ENCODE measurements around the gene PEX14. TPM values are rescaled to one million over a fixed set of nuclear protein-coding genes. Genes with fewer than 3 reads are reported as not detected.

The PEX14 gene
- total RNA-seq, 4 donors from 2014 or later, result 14.6 to 19.0 (median 17.6) TPM

DNA sequence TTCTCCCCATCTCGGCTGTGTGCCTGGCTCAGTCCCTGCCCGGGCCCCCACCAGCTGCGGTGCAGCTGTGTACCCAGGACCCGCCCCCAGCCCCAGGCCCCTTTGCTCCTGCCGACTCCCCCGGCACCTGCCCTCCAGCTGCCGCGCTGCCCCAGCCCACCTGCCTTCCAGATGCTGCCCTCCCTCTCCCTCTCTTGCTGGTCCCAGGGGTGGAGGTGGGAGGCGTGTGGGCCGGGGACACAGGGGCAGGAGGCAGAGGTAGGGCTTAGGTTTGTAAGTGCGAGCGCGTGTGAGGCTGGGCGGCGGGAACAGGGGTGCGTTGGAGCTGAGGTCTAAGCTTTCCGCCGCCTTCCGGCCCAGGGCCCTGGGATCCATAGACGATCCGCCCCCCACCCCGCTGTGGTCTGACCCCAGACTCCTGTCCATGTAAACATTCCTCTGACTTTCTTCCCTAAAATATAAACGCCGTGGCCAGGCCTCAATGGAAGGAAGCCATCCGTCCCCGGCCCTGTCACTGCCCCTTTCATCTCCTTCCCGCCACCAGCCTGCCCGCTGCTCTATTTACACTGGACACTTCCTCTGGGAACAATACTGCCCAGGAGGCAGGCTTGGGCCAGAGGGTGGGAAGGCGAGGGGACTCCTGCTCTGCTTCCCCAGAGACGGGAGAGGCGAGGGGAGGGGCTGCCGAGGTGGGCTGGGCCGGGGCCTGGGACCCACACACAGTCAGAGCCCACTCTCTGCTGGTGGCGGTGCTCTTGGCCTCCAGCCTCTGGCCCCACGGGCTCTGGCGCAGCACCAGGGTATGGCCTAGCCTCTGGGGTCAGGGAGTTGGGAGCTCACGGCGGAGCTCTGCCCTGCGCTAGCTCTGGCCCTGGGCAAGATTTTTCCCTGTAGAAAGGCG is 193.4 kb downstream of the PEX14 start:
- Histone ChIP-seq H3K27me3 (no peaks in the 10 kb centered on the region), H3K27ac (peak overlapping the region; percentile 20), H3K4me3 (no peak overlapping the region), H3K4me1 (peaks cover 40% of the 10 kb centered on the region), H3K36me3 (peaks cover 16% of the 10 kb centered on the region), H3K9me3 (no peaks in the 10 kb centered on the region)
- no peak for TF ChIP-seq POLR2AphosphoS5 (IDR thresholded peaks at IDR 0.05)
- no peak for TF ChIP-seq POLR2A (IDR thresholded peaks at IDR 0.05)
- TF ChIP-seq EP300 (IDR thresholded peaks at IDR 0.05), result no peak
- TF ChIP-seq, protein P1, sequence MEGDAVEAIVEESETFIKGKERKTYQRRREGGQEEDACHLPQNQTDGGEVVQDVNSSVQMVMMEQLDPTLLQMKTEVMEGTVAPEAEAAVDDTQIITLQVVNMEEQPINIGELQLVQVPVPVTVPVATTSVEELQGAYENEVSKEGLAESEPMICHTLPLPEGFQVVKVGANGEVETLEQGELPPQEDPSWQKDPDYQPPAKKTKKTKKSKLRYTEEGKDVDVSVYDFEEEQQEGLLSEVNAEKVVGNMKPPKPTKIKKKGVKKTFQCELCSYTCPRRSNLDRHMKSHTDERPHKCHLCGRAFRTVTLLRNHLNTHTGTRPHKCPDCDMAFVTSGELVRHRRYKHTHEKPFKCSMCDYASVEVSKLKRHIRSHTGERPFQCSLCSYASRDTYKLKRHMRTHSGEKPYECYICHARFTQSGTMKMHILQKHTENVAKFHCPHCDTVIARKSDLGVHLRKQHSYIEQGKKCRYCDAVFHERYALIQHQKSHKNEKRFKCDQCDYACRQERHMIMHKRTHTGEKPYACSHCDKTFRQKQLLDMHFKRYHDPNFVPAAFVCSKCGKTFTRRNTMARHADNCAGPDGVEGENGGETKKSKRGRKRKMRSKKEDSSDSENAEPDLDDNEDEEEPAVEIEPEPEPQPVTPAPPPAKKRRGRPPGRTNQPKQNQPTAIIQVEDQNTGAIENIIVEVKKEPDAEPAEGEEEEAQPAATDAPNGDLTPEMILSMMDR (IDR thresholded peaks at IDR 0.05), result no peak
- DNase-seq (ENCODE audit: low spot score in 2 of 2), result no peak
- WGBS, result 63% methylated on average over 28 of the region's 40 CpGs

DNA sequence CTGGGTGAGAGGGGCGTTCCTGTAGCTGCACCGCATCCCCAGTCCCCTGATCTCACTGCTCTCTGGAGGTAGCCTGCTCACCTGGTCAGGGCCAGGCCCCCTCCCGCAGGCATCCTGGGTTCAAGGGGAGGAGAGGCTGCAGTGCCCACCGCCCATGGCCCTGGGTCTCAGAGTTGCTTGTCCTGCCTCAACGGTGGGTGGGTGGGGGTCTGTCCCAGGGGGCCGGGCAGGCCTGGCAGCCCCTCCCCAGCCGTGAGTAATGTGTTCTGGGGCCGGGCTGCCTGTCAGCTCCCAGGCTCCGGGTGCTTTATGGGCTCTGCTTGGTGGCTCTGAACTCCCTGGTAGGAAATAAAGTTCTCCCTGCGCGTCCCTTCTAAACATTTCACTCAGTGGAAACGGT is 194.8 kb downstream of the PEX14 start:
- H3K27me3 ChIP-seq, result no peaks in the 10 kb centered on the region
- H3K4me1 ChIP-seq, result peaks cover 40% of the 10 kb centered on the region
- H3K9me3 ChIP-seq, result no peaks in the 10 kb centered on the region
- H3K36me3 ChIP-seq, result peaks cover 9% of the 10 kb centered on the region
- no peak overlapping the region for H3K27ac ChIP-seq
- TF ChIP-seq POLR2AphosphoS5 (IDR thresholded peaks at IDR 0.05) (no peak), POLR2A (IDR thresholded peaks at IDR 0.05) (no peak), EP300 (IDR thresholded peaks at IDR 0.05) (no peak)
- TF ChIP-seq, protein P1 (IDR thresholded peaks at IDR 0.05), result no peak
- H3K4me3 ChIP-seq, result no peak overlapping the region
- 95% methylated on average over 3 of the region's 12 CpGs for WGBS
- DNase-seq (ENCODE audit: low spot score in 2 of 2), result no peak

DNA sequence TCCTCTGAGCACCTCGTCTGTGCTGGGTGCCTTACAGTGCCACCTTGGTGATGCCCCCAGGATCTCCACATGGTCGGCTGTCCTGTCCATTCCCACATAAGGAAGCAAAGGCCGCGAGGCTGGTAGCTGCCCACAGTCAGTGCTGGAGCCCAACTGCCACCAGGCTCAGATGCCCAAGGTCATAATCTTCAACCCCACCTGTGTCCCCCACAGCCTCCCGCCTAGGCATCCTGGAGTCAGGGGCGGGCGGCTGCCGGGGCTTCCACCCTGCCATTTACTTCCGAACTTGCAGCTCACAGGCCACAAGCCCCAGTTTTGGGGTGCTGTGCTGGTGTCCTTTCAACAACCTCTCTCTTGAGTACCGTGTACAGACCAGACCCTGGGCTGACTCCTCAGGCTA is 195.4 kb downstream of the PEX14 start:
- TF ChIP-seq EP300 (IDR thresholded peaks at IDR 0.05) (no peak), POLR2A (IDR thresholded peaks at IDR 0.05) (no peak), POLR2AphosphoS5 (IDR thresholded peaks at IDR 0.05) (no peak)
- TF ChIP-seq, protein P1 (IDR thresholded peaks at IDR 0.05), result no peak
- H3K36me3 ChIP-seq, result peaks cover 3% of the 10 kb centered on the region
- H3K27ac ChIP-seq, result no peak overlapping the region
- peaks cover 38% of the 10 kb centered on the region for H3K4me1 ChIP-seq
- H3K27me3 ChIP-seq, result no peaks in the 10 kb centered on the region
- no peak overlapping the region for H3K4me3 ChIP-seq
- no peak for DNase-seq (ENCODE audit: low spot score in 2 of 2)
- 83% methylated on average over 10 of the region's 10 CpGs for WGBS
- H3K9me3 ChIP-seq, result no peaks in the 10 kb centered on the region

DNA sequence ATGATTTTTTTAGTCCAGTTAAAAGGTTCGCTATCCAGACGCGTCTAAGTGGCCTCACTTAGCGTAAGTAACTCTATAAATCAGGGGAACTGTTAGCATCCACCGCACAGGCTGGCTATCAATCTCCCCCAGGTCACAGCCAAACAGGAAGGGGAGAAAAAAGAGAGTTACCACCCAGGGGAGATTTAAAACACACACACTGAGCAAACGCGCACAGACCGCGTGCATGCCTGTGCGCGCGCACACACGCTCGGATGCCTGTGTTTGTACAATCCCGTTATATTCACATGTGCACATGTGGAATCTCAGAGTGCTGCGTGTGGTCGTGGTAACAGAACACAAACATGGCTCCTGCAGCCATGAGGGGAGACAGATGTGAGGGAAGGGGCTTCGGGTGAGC is 196.3 kb downstream of the PEX14 start:
- WGBS, result 50% methylated on average over 17 of the region's 18 CpGs
- Histone ChIP-seq H3K4me3 (no peak overlapping the region), H3K27me3 (no peaks in the 10 kb centered on the region), H3K9me3 (no peaks in the 10 kb centered on the region), H3K36me3 (no peaks in the 10 kb centered on the region), H3K27ac (no peak overlapping the region), H3K4me1 (peaks cover 32% of the 10 kb centered on the region)
- TF ChIP-seq, protein P1 (IDR thresholded peaks at IDR 0.05), result no peak
- TF ChIP-seq POLR2A (IDR thresholded peaks at IDR 0.05) (no peak), EP300 (IDR thresholded peaks at IDR 0.05) (no peak), POLR2AphosphoS5 (IDR thresholded peaks at IDR 0.05) (no peak)
- no peak for DNase-seq (ENCODE audit: low spot score in 2 of 2)

DNA sequence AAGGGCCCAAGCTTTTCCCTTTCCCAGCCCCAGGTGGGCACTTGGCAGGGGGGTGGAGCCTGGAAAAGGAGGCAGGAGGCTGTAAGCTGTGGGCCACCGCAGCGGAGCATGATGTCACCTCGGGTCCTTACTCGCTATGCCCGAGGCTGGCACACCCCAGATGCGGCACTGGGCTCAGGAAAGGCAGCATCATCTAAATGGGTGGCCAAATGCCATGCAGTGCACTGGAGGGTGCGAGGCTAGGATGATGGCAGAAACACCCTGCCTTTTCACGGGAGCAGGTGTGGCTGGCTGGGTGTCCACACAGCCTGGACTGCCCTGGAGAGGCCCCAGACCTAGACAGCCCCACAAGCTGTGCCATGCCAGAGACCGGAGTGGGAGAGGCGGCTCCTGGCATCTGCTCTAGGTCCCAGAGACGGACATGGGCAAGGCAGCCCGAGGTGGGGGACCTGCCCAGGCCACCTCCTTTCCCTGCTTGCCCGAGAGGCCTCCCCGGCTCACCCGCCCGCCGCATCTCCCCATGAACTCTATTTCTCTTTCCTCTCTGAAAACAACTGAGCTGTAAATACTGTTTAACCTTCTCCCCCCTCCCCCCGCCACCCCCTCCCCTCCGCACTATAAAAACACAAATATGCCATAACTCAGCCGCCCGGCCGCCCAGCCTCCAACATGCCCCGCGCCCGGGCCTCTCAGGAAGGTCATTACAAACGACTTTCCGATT is 197.0 kb downstream of the PEX14 start:
- Histone ChIP-seq H3K36me3 (no peaks in the 10 kb centered on the region), H3K4me3 (no peak overlapping the region), H3K9me3 (no peaks in the 10 kb centered on the region), H3K27me3 (no peaks in the 10 kb centered on the region), H3K4me1 (peaks cover 25% of the 10 kb centered on the region), H3K27ac (no peak overlapping the region)
- TF ChIP-seq POLR2A (IDR thresholded peaks at IDR 0.05) (no peak), EP300 (IDR thresholded peaks at IDR 0.05) (no peak), POLR2AphosphoS5 (IDR thresholded peaks at IDR 0.05) (no peak)
- TF ChIP-seq, protein P1 (IDR thresholded peaks at IDR 0.05), result no peak
- 83% methylated on average over 18 of the region's 27 CpGs for WGBS
- no peak for DNase-seq (ENCODE audit: low spot score in 2 of 2)
